ENCODE results near the gene ARL5C.

DNA sequence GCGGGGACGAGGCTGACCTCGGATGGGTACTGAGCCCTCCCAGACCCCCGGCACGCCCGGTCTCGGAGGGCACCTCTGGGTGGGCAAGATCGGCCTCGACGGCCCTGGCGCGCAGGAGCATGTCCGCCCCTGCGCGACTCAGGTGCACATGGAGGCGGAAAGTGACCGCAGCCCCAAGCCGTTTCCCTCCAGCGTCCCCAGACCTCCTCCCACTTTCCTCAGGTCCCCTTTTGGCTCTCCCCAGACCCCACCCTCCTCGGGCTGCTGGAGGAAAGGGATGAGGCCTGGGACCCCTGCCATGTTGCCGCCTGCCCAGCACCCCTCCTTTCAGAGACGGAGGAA lies 44.1 kb upstream of the ARL5C start:
- TF ChIP-seq, protein P1, sequence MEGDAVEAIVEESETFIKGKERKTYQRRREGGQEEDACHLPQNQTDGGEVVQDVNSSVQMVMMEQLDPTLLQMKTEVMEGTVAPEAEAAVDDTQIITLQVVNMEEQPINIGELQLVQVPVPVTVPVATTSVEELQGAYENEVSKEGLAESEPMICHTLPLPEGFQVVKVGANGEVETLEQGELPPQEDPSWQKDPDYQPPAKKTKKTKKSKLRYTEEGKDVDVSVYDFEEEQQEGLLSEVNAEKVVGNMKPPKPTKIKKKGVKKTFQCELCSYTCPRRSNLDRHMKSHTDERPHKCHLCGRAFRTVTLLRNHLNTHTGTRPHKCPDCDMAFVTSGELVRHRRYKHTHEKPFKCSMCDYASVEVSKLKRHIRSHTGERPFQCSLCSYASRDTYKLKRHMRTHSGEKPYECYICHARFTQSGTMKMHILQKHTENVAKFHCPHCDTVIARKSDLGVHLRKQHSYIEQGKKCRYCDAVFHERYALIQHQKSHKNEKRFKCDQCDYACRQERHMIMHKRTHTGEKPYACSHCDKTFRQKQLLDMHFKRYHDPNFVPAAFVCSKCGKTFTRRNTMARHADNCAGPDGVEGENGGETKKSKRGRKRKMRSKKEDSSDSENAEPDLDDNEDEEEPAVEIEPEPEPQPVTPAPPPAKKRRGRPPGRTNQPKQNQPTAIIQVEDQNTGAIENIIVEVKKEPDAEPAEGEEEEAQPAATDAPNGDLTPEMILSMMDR (conservative IDR thresholded peaks at IDR 0.05), result no peak
- no peak for TF ChIP-seq EZH2 (IDR thresholded peaks at IDR 0.05; ENCODE audit: low read depth)

Data from PC-9 (cell line).